HepG2 (cell line): Measurements from ENCODE around the gene ZMYND8. TPM values are rescaled to one million over a fixed set of nuclear protein-coding genes. Genes with fewer than 3 reads are reported as not detected.

Experiments
- FOXP1 ChIP-seq, 2 experiments: fragments of 450-650 bp in 1 of 2; IDR thresholded peaks; 2 replicates each; pipeline ENCODE4 v1.6.1; 2017 to 2018; ENCODE audit warnings: antibody characterized with exemption in 1 of 2
- GLI4 ChIP-seq: sonication (generic); formaldehyde crosslinking; IDR thresholded peaks from 2 replicates; pipeline ENCODE4 v1.5.1; 2020; ENCODE audit warnings: missing genetic modification reagents, mild to moderate bottlenecking, moderate library complexity, borderline replicate concordance
- HMG20B ChIP-seq: conservative IDR thresholded peaks from 2 replicates; pipeline ENCODE4 v1.6.1; 2016; ENCODE audit warnings: missing genetic modification reagents, missing compliant biosample characterization
- PCBP2 ChIP-seq: fragments of 200-400 bp; formaldehyde crosslinking; optimal IDR thresholded peaks from 2 replicates; pipeline ENCODE3; 2018; ENCODE audit warnings: low read length, low read depth; ENCODE audit not compliant: poor library complexity, severe bottlenecking
- RAD51 ChIP-seq: fragments of 450-650 bp; IDR thresholded peaks from 2 replicates; pipeline ENCODE4 v1.6.1; 2016; ENCODE audit warnings: borderline replicate concordance
- RFXANK ChIP-seq: IDR thresholded peaks from 2 replicates; pipeline ENCODE4 v1.6.1; 2016
- SIX4 ChIP-seq: sonication (generic); formaldehyde crosslinking; IDR thresholded peaks from 2 replicates; pipeline ENCODE4 v1.4.0; 2020; ENCODE audit warnings: missing genetic modification reagents
- SMARCC2 ChIP-seq: fragments of 450-650 bp; IDR thresholded peaks from 2 replicates; pipeline ENCODE4 v1.6.1; 2017; ENCODE audit warnings: antibody characterized with exemption, mild to moderate bottlenecking
- SP140L ChIP-seq: sonication (generic); formaldehyde crosslinking; IDR thresholded peaks from 2 replicates; pipeline ENCODE4 v1.4.0; 2020; ENCODE audit warnings: missing genetic modification reagents, borderline replicate concordance
- YEATS4 ChIP-seq: sonication (generic); formaldehyde crosslinking; IDR thresholded peaks from 2 replicates; pipeline ENCODE4 v1.4.0; 2020; ENCODE audit warnings: missing genetic modification reagents, borderline replicate concordance
- ZBTB42 ChIP-seq: sonication (generic); formaldehyde crosslinking; IDR thresholded peaks from 2 replicates; pipeline ENCODE4 v1.5.0; 2020; ENCODE audit warnings: mild to moderate bottlenecking, missing genetic modification reagents
- ZFP37 ChIP-seq: sonication (generic); formaldehyde crosslinking; IDR thresholded peaks from 2 replicates; pipeline ENCODE4 v1.4.0; 2020; ENCODE audit warnings: missing genetic modification reagents, borderline replicate concordance
- ZNF253 ChIP-seq: sonication (generic); formaldehyde crosslinking; IDR thresholded peaks from 2 replicates; pipeline ENCODE4 v1.8.0; 2022; ENCODE audit warnings: mild to moderate bottlenecking, missing genetic modification reagents, borderline replicate concordance
- ZNF335 ChIP-seq: sonication (generic); formaldehyde crosslinking; IDR thresholded peaks from 2 replicates; pipeline ENCODE4 v1.4.0; 2020; ENCODE audit warnings: missing genetic modification reagents
- ZNF430 ChIP-seq: sonication (generic); formaldehyde crosslinking; IDR thresholded peaks from 2 replicates; pipeline ENCODE4 v1.9.0; 2021; ENCODE audit warnings: mild to moderate bottlenecking, missing genetic modification reagents
- ZNF605 ChIP-seq: sonication (generic); formaldehyde crosslinking; IDR thresholded peaks from 2 replicates; pipeline ENCODE4 v1.8.0; 2022; ENCODE audit warnings: mild to moderate bottlenecking, missing genetic modification reagents
- polyA plus RNA-seq, 8 experiments: library from polyadenylated mRNA; depleted of rRNA in 3 of 8; stranded (reverse) in 7 of 8; unstranded in 1 of 8; fragments of >200 nt; fragmentation: Illumina TruSeq in 4 of 8; extraction: Trizol in 4 of 8; gene quantifications; 2 replicates each; pipeline versions ENCODE4 v1.2.1 to v1.2.3, GENCODE V29; 2011 to 2016; ENCODE audit warnings: low read depth in 4 of 8, missing spikeins in 1 of 8, mixed read lengths in 1 of 8; ENCODE audit not compliant: insufficient read depth in 1 of 8
- total RNA-seq, 5 experiments: library from RNA; depleted of rRNA; stranded (reverse); fragments of >200 nt; fragmentation: Illumina TruSeq; extraction: Trizol; gene quantifications; 2 replicates each; pipeline ENCODE4 v1.2.3, GENCODE V29; 2016; ENCODE audit warnings: low read depth in 1 of 5
- TF ChIP-seq, protein P1 (sequence below): sonication (generic); formaldehyde crosslinking; IDR thresholded peaks from 2 replicates; pipeline ENCODE4 v1.5.0; 2020; ENCODE audit warnings: mild to moderate bottlenecking, missing genetic modification reagents, borderline replicate concordance
- TF ChIP-seq, protein P2 (sequence below): sonication (generic); formaldehyde crosslinking; IDR thresholded peaks from 2 replicates; pipeline ENCODE4 v1.4.0; 2020; ENCODE audit warnings: missing genetic modification reagents, borderline replicate concordance
- TF ChIP-seq, protein P3 (sequence below): sonication (generic); formaldehyde crosslinking; IDR thresholded peaks from 2 replicates; pipeline ENCODE4 v1.4.0; 2020; ENCODE audit warnings: missing genetic modification reagents, borderline replicate concordance

The ZMYND8 gene
- total and polyA plus RNA-seq, 2 of the 13 experiments (the other 11 are each of a cell fraction or from before 2014, with no cell fraction given), result 53.9 to 84.7 TPM

DNA sequence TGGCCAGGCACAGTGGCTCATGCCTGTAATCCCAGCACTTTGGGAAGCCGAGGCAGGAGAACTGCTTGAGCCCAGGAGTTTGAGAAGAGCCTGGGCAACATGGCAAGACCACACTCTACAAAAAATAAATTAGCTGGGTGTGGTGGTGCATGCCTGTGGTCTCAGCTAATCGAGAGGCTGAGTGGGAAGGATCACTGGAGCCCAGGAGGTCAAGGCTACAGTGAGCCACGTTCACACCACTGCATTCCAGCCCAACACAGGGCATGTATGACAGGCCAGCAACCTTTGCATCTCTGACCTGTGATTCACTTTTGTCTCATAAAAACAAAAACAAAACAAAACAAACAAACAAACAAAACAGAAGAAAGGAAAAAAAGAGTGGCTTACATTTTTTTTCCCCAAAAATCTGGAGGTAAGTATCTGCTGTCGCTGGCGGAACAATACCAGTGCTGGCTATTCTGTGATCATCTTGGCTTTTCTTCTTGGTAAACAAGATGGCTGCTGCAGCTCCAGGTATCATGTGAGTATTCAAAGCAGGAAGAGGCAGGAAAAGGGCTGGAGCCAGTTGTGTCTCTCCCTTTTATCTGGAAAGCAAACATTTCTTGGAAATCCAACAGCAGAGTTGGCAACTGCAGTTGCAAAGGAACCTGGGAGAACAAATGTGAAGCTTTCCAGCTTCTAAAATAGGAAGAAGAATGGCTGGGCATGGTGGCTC is 40.4 kb upstream of the ZMYND8 start (continued):
- TF ChIP-seq, protein P1, sequence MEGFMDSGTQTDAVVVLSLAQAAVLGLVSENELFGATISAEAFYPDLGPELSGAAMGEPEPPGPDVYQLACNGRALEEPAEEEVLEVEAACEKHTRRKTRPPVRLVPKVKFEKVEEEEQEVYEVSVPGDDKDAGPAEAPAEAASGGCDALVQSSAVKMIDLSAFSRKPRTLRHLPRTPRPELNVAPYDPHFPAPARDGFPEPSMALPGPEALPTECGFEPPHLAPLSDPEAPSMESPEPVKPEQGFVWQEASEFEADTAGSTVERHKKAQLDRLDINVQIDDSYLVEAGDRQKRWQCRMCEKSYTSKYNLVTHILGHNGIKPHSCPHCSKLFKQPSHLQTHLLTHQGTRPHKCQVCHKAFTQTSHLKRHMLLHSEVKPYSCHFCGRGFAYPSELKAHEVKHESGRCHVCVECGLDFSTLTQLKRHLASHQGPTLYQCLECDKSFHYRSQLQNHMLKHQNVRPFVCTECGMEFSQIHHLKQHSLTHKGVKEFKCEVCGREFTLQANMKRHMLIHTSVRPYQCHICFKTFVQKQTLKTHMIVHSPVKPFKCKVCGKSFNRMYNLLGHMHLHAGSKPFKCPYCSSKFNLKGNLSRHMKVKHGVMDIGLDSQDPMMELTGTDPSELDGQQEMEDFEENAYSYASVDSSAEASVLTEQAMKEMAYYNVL, result peak; percentile 45; the same call in 1 of the 2 replicates
- no peak for TF ChIP-seq ZNF335
- no peak for TF ChIP-seq SP140L (CRISPR knock-in tag)
- no peak for TF ChIP-seq ZBTB42 (CRISPR knock-in tag)
- TF ChIP-seq, protein P2, sequence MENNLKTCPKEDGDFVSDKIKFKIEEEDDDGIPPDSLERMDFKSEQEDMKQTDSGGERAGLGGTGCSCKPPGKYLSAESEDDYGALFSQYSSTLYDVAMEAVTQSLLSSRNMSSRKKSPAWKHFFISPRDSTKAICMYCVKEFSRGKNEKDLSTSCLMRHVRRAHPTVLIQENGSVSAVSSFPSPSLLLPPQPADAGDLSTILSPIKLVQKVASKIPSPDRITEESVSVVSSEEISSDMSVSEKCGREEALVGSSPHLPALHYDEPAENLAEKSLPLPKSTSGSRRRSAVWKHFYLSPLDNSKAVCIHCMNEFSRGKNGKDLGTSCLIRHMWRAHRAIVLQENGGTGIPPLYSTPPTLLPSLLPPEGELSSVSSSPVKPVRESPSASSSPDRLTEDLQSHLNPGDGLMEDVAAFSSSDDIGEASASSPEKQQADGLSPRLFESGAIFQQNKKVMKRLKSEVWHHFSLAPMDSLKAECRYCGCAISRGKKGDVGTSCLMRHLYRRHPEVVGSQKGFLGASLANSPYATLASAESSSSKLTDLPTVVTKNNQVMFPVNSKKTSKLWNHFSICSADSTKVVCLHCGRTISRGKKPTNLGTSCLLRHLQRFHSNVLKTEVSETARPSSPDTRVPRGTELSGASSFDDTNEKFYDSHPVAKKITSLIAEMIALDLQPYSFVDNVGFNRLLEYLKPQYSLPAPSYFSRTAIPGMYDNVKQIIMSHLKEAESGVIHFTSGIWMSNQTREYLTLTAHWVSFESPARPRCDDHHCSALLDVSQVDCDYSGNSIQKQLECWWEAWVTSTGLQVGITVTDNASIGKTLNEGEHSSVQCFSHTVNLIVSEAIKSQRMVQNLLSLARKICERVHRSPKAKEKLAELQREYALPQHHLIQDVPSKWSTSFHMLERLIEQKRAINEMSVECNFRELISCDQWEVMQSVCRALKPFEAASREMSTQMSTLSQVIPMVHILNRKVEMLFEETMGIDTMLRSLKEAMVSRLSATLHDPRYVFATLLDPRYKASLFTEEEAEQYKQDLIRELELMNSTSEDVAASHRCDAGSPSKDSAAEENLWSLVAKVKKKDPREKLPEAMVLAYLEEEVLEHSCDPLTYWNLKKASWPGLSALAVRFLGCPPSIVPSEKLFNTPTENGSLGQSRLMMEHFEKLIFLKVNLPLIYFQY (CRISPR knock-in tag), result no peak
- TF ChIP-seq, protein P3, sequence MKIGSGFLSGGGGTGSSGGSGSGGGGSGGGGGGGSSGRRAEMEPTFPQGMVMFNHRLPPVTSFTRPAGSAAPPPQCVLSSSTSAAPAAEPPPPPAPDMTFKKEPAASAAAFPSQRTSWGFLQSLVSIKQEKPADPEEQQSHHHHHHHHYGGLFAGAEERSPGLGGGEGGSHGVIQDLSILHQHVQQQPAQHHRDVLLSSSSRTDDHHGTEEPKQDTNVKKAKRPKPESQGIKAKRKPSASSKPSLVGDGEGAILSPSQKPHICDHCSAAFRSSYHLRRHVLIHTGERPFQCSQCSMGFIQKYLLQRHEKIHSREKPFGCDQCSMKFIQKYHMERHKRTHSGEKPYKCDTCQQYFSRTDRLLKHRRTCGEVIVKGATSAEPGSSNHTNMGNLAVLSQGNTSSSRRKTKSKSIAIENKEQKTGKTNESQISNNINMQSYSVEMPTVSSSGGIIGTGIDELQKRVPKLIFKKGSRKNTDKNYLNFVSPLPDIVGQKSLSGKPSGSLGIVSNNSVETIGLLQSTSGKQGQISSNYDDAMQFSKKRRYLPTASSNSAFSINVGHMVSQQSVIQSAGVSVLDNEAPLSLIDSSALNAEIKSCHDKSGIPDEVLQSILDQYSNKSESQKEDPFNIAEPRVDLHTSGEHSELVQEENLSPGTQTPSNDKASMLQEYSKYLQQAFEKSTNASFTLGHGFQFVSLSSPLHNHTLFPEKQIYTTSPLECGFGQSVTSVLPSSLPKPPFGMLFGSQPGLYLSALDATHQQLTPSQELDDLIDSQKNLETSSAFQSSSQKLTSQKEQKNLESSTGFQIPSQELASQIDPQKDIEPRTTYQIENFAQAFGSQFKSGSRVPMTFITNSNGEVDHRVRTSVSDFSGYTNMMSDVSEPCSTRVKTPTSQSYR (CRISPR knock-in tag), result no peak
- TF ChIP-seq ZNF605 (CRISPR knock-in tag), result 0 out of 2 replicates have a peak, but pooled peaks have one; percentile 16
- TF ChIP-seq SMARCC2, result no peak
- TF ChIP-seq SIX4 (CRISPR knock-in tag), result no peak
- TF ChIP-seq RAD51, result no peak
- peak; percentile 92 for TF ChIP-seq FOXP1 (IDR thresholded peaks at IDR 0.05)
- peak; percentile 87 for TF ChIP-seq FOXP1 (CRISPR knock-in tag; IDR thresholded peaks at IDR 0.05)
- TF ChIP-seq ZFP37 (CRISPR knock-in tag), result 0 out of 2 replicates have a peak, but pooled peaks have one; percentile 16
- TF ChIP-seq GLI4 (CRISPR knock-in tag), result no peak
- no peak for TF ChIP-seq ZNF253 (CRISPR knock-in tag)
- TF ChIP-seq YEATS4 (CRISPR knock-in tag), result 0 out of 2 replicates have a peak, but pooled peaks have one; percentile 12
- TF ChIP-seq RFXANK (CRISPR knock-in tag), result no peak; the same call in 1 of the 2 replicates
- 0 out of 2 replicates have a peak, but pooled peaks have one; percentile 21 for TF ChIP-seq HMG20B
- no peak for TF ChIP-seq PCBP2
- TF ChIP-seq ZNF430 (CRISPR knock-in tag), result no peak
